Frontal cortex (tissue), 4 donors: ENCODE results near the gene LRRC43. TPM values are rescaled to one million over a fixed set of nuclear protein-coding genes. Genes with fewer than 3 reads are reported as not detected.
"Not testable (repeated sequence)": the region's sequence is repeated elsewhere in the genome, so short reads cannot be mapped to it uniquely, and the experiment has no call there.

Experiments
- DNase-seq, 2 donors: peaks; one replicate each; pipeline ENCODE4 v3.0.0; 2012; ENCODE audit warnings: low spot score in 2 of 2
- FAIRE-seq: peaks from 2 replicates; lab custom pipeline; 2012; peaks lifted over from hg19 to GRCh38; lab: Jason Lieb, UNC
- total RNA-seq: library from RNA; depleted of rRNA; stranded (reverse); fragments of >200 nt; gene quantifications from one replicate; pipeline ENCODE4 v1.2.3, GENCODE V29; 2014
- donor health status: control.
- donor health status: control.
- donor health status: control.

LRRC43 gene
- total RNA-seq, 1 donor from 2014 or later = 2.0 TPM

DNA sequence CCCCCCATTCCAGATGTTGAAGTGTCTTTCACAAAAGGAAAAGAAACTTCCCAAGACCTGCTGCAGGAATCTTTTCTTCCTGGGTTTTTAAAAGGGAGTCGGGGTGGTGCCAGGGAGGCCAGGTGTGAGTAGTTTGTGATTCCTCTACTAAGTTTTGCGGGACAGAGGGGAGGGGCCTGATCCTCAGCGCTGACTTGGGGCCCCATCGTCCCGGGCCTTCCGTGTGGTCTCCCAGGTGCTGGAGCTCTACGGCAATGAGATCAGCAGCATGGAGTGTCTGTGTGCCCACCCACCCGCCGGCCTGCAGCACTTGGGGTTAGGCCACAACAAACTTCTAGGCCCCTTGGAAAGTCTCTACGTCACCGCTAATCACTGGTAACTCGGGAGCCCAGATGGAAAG is 4.5 kb downstream of the LRRC43 start:
- DNase-seq (no peak), FAIRE-seq (no peak)

DNA sequence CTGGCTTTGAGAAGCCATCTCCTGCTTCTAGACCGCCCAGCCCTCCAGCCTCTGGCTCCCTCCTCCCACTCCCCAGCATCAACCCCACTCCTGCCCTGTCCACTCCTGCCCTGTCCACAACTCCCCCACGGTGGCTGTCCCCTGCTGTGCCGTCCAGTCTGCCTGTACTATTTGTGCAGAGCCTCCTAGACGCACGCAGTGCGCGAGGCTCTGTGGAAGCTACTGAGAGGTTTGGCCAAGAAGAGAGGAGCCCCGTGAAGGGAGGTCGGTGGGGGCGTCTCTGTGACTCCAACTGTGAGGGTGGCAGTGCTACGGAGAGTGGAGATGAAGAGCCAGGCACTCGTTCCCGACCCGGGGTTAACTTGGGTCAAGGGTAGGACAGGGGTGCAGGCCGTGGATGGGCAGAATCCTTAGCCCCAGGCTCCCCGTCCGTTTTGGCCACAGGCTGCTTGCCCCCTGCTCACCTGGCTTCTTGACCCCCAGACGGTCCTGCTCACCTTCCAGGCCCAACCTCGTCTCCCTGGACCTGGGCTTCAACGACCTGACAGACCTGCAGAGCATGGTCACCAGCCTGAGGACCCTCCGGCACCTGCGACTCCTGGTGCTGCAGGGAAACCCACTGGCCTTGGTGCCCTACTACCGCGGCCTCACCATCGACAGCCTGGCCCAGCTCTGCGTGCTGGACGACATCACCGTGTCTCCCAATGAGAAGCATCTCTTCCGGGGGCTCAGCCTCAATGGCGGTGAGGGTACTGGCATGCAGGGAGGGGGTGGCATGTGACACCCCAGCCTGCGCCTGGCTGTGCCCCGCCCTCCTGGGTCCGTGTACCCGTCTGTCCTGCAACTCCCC is 6.9 kb downstream of the LRRC43 start:
- no peak for DNase-seq
- no peak for FAIRE-seq

- FAIRE-seq = no peak
- DNase-seq = no peak
Measured at GRCh38 chr12:122190842-122191668, 8.1 kb downstream of the LRRC43 start.

GRCh38 chr12:122192441-122192840 is 9.5 kb downstream of the LRRC43 start:
- no peak for DNase-seq
- no peak for FAIRE-seq

DNA sequence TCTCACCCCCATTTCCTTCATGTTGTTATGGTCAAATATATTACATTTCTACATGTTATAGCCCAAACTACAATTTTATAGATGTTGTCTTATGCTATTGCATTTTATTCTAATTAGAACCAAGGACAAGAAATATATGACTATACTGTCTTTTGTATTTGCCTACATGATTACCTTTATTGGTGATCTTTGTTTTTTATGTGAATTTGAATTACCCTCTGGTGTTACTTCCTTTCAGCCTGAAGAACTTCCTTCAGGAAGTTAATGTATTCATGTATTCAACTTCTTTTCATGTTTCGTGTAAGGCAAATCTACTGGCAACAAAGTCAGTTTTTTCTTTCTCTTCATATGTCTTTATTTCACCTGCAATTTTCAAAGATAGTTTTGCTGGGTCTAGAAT is 11.9 kb downstream of the LRRC43 start:
- FAIRE-seq = no peak

DNA sequence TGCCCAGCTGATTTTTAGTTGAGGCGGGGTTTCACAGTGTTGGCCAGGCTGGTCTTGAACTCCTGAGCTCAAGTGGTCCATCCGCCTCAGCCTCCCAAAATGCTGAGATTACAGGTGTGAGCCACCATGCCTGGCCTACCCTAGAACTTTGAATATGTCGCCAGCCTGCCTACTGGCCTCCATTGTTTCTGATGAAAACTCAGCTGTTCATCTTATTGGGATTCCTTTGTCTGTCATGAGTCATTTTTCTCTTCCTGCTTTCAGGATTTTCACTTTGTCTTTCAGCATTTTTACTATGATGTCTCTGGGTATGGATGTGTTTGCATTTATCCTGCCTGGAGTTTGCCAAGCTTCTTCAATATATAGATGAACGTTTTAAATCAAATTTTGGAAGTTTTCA is 12.5 kb downstream of the LRRC43 start:
- DNase-seq (no peak), FAIRE-seq (no peak)

More for the DNA sequence above, 11.9 kb downstream of the LRRC43 start:
- DNase-seq = no peak

DNA sequence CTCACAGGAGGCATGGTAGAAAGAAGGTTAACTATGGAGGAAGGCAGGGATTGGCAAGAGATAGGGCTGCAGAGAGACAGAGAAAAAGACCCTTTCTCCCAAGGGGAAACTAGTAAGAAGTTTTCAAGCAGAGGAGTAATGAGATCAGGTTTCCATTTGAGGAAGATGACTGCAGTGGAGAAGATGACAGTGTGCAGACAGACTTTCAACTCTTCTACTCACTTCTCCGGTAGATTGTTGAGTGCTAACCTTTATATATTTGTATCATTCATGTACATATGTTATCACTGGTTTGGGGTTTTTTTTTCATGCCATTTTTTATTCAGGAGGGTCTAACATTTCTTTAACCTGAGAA is 14.7 kb downstream of the LRRC43 start:
- no peak for FAIRE-seq
- no peak for DNase-seq

DNA sequence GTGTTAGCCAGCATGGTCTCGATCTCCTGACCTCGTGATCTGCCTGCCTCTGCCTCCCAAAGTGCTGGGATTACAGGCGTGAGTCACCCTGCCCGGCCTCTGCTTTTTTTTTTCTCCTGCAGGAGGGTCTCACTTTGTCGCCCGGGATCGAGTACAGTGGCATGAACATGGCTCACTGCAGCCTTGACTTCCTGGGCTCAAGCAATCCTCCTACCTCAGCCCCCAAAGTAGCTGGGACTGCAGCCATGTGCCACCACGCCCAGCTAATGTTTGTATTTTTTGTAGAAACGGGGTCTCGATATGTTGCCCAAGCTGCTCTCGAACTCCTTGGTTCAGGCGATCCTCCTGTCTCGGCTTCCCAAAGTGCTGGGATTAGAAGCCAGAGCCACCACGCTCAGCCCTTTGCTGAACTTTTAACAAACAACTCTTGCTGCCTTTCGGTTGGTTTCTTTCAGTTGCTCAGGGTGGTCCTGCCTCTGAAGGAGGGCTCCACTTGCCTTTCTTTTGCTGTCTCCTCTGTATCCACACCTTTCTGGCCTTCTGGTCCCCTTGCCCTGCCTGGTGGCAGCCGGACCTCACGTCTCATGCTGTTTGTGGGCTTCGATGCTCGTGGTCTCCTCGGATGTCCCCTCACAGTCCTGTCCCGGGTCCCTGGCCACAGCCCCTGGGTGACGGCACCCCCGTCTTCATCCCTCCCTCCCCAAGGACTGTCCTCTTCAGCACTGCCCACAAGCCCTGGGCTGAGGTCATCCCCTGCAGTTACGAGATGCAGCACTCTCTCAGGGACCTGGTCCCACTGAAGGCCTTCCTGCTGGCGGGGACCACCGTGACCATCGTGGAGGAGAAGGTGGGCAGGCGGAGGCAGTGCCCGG is 16.8 kb downstream of the LRRC43 start:
- FAIRE-seq = no peak
- no peak for DNase-seq

DNA sequence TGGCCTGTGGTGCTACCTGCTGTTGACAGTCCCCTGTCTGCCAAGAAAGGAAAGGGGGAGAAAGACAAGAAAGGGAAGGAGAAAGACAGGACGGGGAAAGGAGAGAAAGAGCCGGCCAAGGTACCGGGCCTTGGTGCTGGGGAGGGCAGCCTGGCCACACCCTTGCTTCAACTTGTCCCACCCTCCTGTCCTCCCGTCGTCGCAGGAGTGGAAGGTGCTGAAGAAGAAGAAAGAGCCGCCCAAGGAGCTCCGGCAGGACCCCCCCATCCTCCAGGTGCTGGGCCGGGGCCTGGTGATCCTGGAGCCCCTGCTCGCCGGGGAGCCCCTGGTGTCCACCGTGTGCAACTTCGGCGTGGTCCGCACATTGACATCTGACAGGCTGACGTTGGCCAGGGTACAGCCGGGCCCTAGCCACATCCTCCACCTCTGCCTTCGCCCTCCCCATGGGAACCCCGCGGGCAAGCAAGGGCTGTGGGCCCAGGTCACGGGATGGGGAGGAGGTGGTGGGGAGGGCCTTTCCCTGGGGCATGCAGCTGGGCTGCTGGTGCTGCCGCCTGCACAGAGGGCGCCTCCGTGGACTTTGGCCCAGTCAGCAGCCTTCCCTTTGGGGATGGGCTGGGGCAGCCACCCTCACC is 17.7 kb downstream of the LRRC43 start:
- FAIRE-seq = no peak
- DNase-seq = no peak

DNA sequence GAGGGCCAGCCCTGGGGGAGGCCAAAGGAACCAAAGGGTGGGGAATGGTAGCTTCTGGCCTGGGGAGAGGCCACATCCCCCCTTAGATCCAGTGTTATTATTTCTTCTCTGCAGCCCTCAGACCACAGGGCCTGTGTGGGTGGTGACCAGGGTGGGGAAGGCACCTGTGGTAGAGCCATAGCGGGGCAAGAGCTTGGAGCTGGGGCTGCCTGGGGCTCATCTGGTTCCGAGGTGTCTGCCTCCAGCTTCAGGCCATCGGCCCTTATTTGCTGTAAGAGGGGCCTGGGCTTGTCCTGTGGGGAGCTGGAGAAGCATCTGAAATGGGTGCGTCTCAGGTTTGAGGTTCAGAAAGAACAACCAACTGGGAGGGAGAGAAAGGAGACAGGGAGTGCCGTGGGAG is 18.5 kb downstream of the LRRC43 start:
- no peak for FAIRE-seq
- no peak for DNase-seq

GRCh38 chr12:122202017-122202416 is 19.1 kb downstream of the LRRC43 start:
- DNase-seq (no peak), FAIRE-seq (no peak)

DNA sequence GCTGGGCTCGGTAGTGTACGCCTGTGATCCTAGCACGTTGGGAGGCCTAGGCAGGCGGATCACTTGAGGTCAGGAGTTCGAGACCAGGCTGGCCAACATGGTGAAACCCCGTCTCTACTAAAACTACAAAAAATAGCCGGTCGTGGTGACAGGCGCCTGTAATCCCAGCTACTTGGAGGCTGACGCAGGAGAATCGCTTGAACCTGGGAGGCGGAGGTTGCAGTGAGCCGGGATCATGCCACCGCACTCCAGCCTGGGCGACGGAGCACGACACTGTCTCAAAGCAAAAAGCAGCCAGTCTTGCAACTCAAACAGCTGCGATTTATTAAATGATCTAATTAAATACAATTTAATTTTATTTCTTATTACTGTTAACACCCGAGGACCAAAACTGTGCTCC is 19.9 kb downstream of the LRRC43 start:
- FAIRE-seq, DNase-seq: not testable (repeated sequence)

- no peak for FAIRE-seq
- DNase-seq = peak; percentile 49 to 62
Measured at GRCh38 chr12:122203301-122204166, 20.6 kb downstream of the LRRC43 start, which contains the start of gene B3GNT4. Gene B3GNT4 (plus strand): TSS chr12:122203709. CDS start chr12:122204619, 910 bp downstream.

- no peak for FAIRE-seq
Measured at GRCh38 chr12:122204167-122205052, 21.5 kb downstream of the LRRC43 start.

GRCh38 chr12:122205053-122205925 is 22.4 kb downstream of the LRRC43 start:
- FAIRE-seq (no peak), DNase-seq (no peak)

More at GRCh38 chr12:122204167-122205052, 21.5 kb downstream of the LRRC43 start:
- no peak for DNase-seq

DNA sequence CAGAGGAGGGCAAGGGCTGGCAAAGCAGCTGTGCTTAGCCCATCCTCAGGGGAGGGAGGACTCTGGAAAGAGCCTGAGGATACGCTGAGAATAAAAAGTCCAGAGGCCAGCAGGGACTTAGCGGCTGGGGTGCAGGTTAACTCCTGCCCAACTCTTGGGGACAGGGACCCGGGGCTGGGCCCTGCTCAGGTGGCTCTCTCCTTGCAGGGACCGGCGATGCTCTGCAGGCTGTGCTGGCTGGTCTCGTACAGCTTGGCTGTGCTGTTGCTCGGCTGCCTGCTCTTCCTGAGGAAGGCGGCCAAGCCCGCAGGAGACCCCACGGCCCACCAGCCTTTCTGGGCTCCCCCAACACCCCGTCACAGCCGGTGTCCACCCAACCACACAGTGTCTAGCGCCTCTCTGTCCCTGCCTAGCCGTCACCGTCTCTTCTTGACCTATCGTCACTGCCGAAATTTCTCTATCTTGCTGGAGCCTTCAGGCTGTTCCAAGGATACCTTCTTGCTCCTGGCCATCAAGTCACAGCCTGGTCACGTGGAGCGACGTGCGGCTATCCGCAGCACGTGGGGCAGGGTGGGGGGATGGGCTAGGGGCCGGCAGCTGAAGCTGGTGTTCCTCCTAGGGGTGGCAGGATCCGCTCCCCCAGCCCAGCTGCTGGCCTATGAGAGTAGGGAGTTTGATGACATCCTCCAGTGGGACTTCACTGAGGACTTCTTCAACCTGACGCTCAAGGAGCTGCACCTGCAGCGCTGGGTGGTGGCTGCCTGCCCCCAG is 23.4 kb downstream of the LRRC43 start:
- peak in 1 of 2 donors; percentile 14 for DNase-seq
- no peak for FAIRE-seq
